Left ventricle myocardium inferior (tissue), 1 donor: ENCODE results near the gene DNER. TPM values are rescaled to one million over a fixed set of nuclear protein-coding genes. Genes with fewer than 3 reads are reported as not detected.
"Not testable (repeated sequence)": the region's sequence is repeated elsewhere in the genome, so short reads cannot be mapped to it uniquely, and the experiment has no call there.

Source experiments
- DNase-seq: peaks from one replicate; pipeline ENCODE4 v3.0.0-alpha.2; 2020
- H3K27ac ChIP-seq: fragments of 200-600 bp; replicated peaks from 2 replicates; pipeline ENCODE4 v1.8.0; 2021
- H3K27me3 ChIP-seq: fragments of 200-600 bp; 2 replicates; pipeline ENCODE4 v1.8.0; 2021; ENCODE audit warnings: low read depth
- H3K36me3 ChIP-seq: fragments of 200-600 bp; 2 replicates; pipeline ENCODE4 v1.8.0; 2021
- H3K4me1 ChIP-seq: fragments of 200-600 bp; 2 replicates; pipeline ENCODE4 v1.8.0; 2021
- H3K4me3 ChIP-seq: fragments of 200-600 bp; 2 replicates; pipeline ENCODE4 v1.8.0; 2021; ENCODE audit warnings: mild to moderate bottlenecking, moderate library complexity
- H3K9me3 ChIP-seq: fragments of 200-600 bp; replicated peaks from 2 replicates; pipeline ENCODE4 v1.8.0; 2021
- CTCF ChIP-seq: fragments of 200-600 bp; IDR thresholded peaks from 2 replicates; pipeline ENCODE4 v1.8.0; 2021; ENCODE audit warnings: antibody characterized with exemption, mild to moderate bottlenecking, borderline replicate concordance
- intact Hi-C: fragments of 100-400 bp; cut with micrococcal nuclease; formaldehyde crosslinking; loops from one replicate; pipeline ENCODE4 v1.11.0; 2022
- total RNA-seq: library from RNA; stranded (reverse); fragmentation: NEBNext Ultra II Directional; extraction: Animal tissue kit (Norgen Biotek cat#: 25700); gene quantifications from one replicate; pipeline ENCODE4 v1.2.1, GENCODE V29; 2021
- donor health status: DM: no; HTN: yes; CAD: no; lungs with severe emphysema.

DNER gene
- total RNA-seq, 1 donor from 2014 or later = 2.3 TPM

- no peaks in the 10 kb centered on the region for H3K9me3 ChIP-seq
- no peak overlapping the region for H3K4me3 ChIP-seq
- no peak overlapping the region for H3K27ac ChIP-seq
- DNase-seq = no peak
- no peak for TF ChIP-seq CTCF
- intact Hi-C loops = no loop called here
- peaks cover 7% of the 10 kb centered on the region for H3K27me3 ChIP-seq
- H3K4me1 ChIP-seq = no peaks in the 10 kb centered on the region
- H3K36me3 ChIP-seq = no peaks in the 10 kb centered on the region
These were observed 34.6 kb upstream of the DNER start for GRCh38 chr2:229748950-229749349.

GRCh38 chr2:229742691-229743090 lies 28.3 kb upstream of the DNER start:
- H3K27ac ChIP-seq, intact Hi-C loops, H3K4me3 ChIP-seq, H3K36me3 ChIP-seq, DNase-seq, H3K27me3 ChIP-seq, H3K4me1 ChIP-seq: not testable (repeated sequence)
- H3K9me3 ChIP-seq = peaks cover 23% of the 10 kb centered on the region

- Histone ChIP-seq H3K36me3 (no peaks in the 10 kb centered on the region), H3K4me1 (no peaks in the 10 kb centered on the region), H3K27ac (no peak overlapping the region), H3K27me3 (peaks cover 7% of the 10 kb centered on the region), H3K9me3 (peaks cover 35% of the 10 kb centered on the region), H3K4me3 (no peak overlapping the region)
- no peak for TF ChIP-seq CTCF
- intact Hi-C loops = no loop called here
- no peak for DNase-seq
These were observed 25.9 kb upstream of the DNER start for GRCh38 chr2:229740279-229740678.

GRCh38 chr2:229738024-229738625 lies 23.8 kb upstream of the DNER start:
- no peak overlapping the region for H3K4me3 ChIP-seq
- intact Hi-C loops = no loop called here
- H3K36me3 ChIP-seq = no peaks in the 10 kb centered on the region
- no peaks in the 10 kb centered on the region for H3K4me1 ChIP-seq
- no peak for TF ChIP-seq CTCF
- no peak overlapping the region for H3K27ac ChIP-seq
- DNase-seq = no peak
- H3K27me3 ChIP-seq = no peaks in the 10 kb centered on the region
- peaks cover 35% of the 10 kb centered on the region for H3K9me3 ChIP-seq

- Histone ChIP-seq H3K4me1 (no peaks in the 10 kb centered on the region), H3K36me3 (no peaks in the 10 kb centered on the region), H3K27ac (no peak overlapping the region), H3K27me3 (no peaks in the 10 kb centered on the region), H3K4me3 (no peak overlapping the region), H3K9me3 (peaks cover 29% of the 10 kb centered on the region)
- no peak for TF ChIP-seq CTCF
- DNase-seq = no peak
- intact Hi-C loops = no loop called here
These were observed 20.1 kb upstream of the DNER start for GRCh38 chr2:229734410-229734809.

- intact Hi-C loops = no loop called here
These were observed 19.4 kb upstream of the DNER start for GRCh38 chr2:229733611-229734245.

More at GRCh38 chr2:229733611-229734245, 19.4 kb upstream of the DNER start:
- Histone ChIP-seq H3K9me3 (peaks cover 22% of the 10 kb centered on the region), H3K4me3 (no peak overlapping the region), H3K4me1 (no peaks in the 10 kb centered on the region), H3K27ac (no peak overlapping the region), H3K27me3 (no peaks in the 10 kb centered on the region), H3K36me3 (no peaks in the 10 kb centered on the region)
- DNase-seq = no peak
- TF ChIP-seq CTCF = no peak
